ENCODE measurements around the gene GDI1. TPM values are rescaled to one million over a fixed set of nuclear protein-coding genes. Genes with fewer than 3 reads are reported as not detected.

GDI1 gene
- total and polyA plus RNA-seq, 10 of the 15 experiments (the other 5 are each of a cell fraction or from before 2014, with no cell fraction given): 0.92 to 102 (median 49.6) TPM

DNA sequence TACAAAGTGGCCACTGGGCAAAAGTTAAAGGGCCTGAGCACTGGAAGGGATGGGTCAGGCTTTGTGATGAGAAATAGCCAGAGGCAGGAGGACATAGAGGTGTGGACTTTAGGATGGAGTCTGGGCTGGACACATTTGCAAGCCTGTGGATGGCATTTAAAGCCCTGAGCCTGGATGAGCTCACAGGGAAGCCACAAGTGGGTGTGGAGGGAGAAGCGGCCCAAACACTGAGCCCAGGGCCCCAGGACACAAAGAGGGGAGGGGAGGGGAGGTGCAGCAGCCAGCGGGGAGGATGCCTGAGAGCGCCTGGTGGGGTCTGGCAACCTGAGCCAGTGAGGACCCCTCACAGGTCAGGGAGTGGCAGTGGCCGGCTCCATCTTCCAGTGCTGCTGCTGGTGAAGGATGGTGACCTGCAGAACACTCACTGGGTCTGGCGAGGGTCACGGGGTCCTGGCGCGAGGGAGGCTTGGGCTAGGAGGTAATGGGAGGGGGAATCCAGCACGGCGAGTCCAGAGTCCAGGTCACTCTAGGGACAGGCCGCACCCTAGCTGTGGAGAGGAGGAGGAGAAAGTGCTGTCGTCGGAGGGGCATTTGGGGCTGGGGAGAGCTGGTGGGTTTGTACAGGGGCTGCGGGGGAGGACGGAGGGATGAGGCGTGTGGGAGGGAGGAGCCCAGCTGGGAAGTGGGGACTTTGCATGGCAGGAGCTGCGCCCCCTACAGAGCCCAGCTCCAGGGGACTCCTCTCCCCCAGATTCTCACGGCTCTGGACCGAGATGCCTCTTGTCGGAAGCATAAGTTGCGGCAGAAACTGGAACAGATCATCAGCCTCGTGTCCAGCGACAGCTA lies 35.1 kb downstream of the GDI1 start:
- 63% methylated on average over 19 of the region's 23 CpGs for WGBS (ENCODE audit: insufficient coverage, insufficient replicate concordance, low lambda C conversion rate, missing lambda C conversion rate)
- ChIA-PET POLR2A (no interaction called here), RAD21 (ENCODE audit: unreplicated experiment) (no interaction called here)

More for the DNA sequence above, 35.1 kb downstream of the GDI1 start:
- intact Hi-C loops (cut with micrococcal nuclease; ENCODE audit: unreplicated experiment) (no loop called here), in situ Hi-C loops (cut with MboI) (no loop called here)
- no peak for DNase-seq (ENCODE audit: low read depth, low spot score)
- H3K4me3 ChIP-seq: no peak overlapping the region
- ATAC-seq: no peak
- no TSS peak for BruUV-seq (replicated peaks)
- CTCF ChIA-PET: no interaction called here
- no peak for TF ChIP-seq USF2 (IDR thresholded peaks at IDR 0.05; ENCODE audit: borderline replicate concordance, low read depth, low read length)
- no peak for TF ChIP-seq ESRRA (IDR thresholded peaks at IDR 0.05; ENCODE audit: low read length)
- no peak for TF ChIP-seq REST (IDR thresholded peaks at IDR 0.05; ENCODE audit: low read depth, low read length)
- no peak for TF ChIP-seq FOXM1 (IDR thresholded peaks at IDR 0.05; ENCODE audit: low read depth, low read length)
- no peak for TF ChIP-seq ZNF217 (IDR thresholded peaks at IDR 0.05)
- TF ChIP-seq YBX1 (IDR thresholded peaks at IDR 0.05): no peak
- TF ChIP-seq MAX (IDR thresholded peaks at IDR 0.05; ENCODE audit: low read depth, low read length): no peak
- TF ChIP-seq ZNF207 (IDR thresholded peaks at IDR 0.05; ENCODE audit: borderline replicate concordance): no peak
- TF ChIP-seq NFYB (IDR thresholded peaks at IDR 0.05; ENCODE audit: insufficient read depth, low read depth, low read length): no peak
- no peak for TF ChIP-seq DPF2 (IDR thresholded peaks at IDR 0.05)
- no peak for TF ChIP-seq POLR2A (IDR thresholded peaks at IDR 0.05; ENCODE audit: low read depth, low read length)
- TF ChIP-seq BHLHE40 (IDR thresholded peaks at IDR 0.05; ENCODE audit: borderline replicate concordance in 1 of 2, low read depth in 2 of 2, low read length in 1 of 2): no peak
- TF ChIP-seq SREBF2 (IDR thresholded peaks at IDR 0.05; ENCODE audit: low read length): no peak
- no peak for TF ChIP-seq ETV6 (conservative IDR thresholded peaks at IDR 0.05 in 1 of 2, IDR thresholded peaks at IDR 0.05 in 1 of 2; ENCODE audit: borderline replicate concordance in 1 of 2, low read depth in 1 of 2)
- TF ChIP-seq KAT2A (conservative IDR thresholded peaks at IDR 0.05; ENCODE audit: control insufficient read depth, low read depth, low read length): no peak
- TF ChIP-seq EED (IDR thresholded peaks at IDR 0.05; ENCODE audit: low read depth): no peak
- TF ChIP-seq RFX5 (IDR thresholded peaks at IDR 0.05; ENCODE audit: low read depth, low read length): no peak
- no peaks in the 10 kb centered on the region; a peak in 1 of 4 replicates for H3K36me3 ChIP-seq (ENCODE audit: control insufficient read depth in 2 of 2, insufficient read depth in 2 of 2, low read length in 1 of 2)
- H3K27me3 ChIP-seq (replicated peaks in 1 of 2; ENCODE audit: control insufficient read depth in 2 of 2, insufficient read depth in 2 of 2, low read length in 1 of 2): no peaks in the 10 kb centered on the region
- no peak overlapping the region for H3K4me2 ChIP-seq (ENCODE audit: control insufficient read depth, insufficient read depth)
- no peak for FAIRE-seq
- H3K27ac ChIP-seq (ENCODE audit: control insufficient read depth, insufficient read depth): no peak overlapping the region
- no peaks in the 10 kb centered on the region; the same call in 2 of the 3 replicates for H3K9me3 ChIP-seq (replicated peaks; ENCODE audit: control insufficient read depth, insufficient read depth, low read length)
- no peak overlapping the region for H3K9ac ChIP-seq (ENCODE audit: control insufficient read depth, insufficient read depth, low read length)
- H3K79me2 ChIP-seq (ENCODE audit: control insufficient read depth, insufficient read depth, low read length): no peaks in the 10 kb centered on the region
- H2AFZ ChIP-seq (ENCODE audit: control insufficient read depth, low read depth, low read length): no peak overlapping the region
- no peaks in the 10 kb centered on the region for H4K20me1 ChIP-seq (ENCODE audit: control insufficient read depth, insufficient read depth)
- H3K4me1 ChIP-seq (ENCODE audit: control insufficient read depth, insufficient read depth, low read length): no peaks in the 10 kb centered on the region
- SMC1A ChIA-PET (ENCODE audit: uncharacterized antibody, unreplicated experiment): no interaction called here
